Measurements from ENCODE around the gene BIRC2.

DNA sequence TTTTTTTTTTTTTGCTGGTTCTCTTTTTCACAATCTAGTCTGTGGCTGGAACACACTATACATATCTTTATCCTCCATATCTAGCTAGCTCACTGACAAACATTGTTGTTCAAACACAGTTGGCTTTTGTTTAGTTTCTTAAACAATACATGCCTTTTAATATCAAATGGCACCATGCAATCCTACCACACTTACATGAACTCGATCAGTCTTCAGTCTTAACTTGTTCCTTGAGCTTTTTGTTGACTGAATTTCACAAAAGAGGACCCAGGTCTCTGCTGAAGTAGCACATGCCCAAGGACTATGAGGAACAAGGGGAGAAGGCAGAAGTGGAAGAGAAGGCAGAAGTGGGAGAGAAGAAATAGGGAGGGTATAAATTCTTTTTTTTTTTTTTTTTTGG, 80.1 kb downstream of the BIRC2 start:
- TF ChIP-seq TAF1 (conservative IDR thresholded peaks at IDR 0.05) = no peak
- no peak for TF ChIP-seq MAX (IDR thresholded peaks at IDR 0.05)
- TF ChIP-seq CTCF (IDR thresholded peaks at IDR 0.05; ENCODE audit: low read depth, low read length, missing input control) = no peak
- TF ChIP-seq, protein P1, sequence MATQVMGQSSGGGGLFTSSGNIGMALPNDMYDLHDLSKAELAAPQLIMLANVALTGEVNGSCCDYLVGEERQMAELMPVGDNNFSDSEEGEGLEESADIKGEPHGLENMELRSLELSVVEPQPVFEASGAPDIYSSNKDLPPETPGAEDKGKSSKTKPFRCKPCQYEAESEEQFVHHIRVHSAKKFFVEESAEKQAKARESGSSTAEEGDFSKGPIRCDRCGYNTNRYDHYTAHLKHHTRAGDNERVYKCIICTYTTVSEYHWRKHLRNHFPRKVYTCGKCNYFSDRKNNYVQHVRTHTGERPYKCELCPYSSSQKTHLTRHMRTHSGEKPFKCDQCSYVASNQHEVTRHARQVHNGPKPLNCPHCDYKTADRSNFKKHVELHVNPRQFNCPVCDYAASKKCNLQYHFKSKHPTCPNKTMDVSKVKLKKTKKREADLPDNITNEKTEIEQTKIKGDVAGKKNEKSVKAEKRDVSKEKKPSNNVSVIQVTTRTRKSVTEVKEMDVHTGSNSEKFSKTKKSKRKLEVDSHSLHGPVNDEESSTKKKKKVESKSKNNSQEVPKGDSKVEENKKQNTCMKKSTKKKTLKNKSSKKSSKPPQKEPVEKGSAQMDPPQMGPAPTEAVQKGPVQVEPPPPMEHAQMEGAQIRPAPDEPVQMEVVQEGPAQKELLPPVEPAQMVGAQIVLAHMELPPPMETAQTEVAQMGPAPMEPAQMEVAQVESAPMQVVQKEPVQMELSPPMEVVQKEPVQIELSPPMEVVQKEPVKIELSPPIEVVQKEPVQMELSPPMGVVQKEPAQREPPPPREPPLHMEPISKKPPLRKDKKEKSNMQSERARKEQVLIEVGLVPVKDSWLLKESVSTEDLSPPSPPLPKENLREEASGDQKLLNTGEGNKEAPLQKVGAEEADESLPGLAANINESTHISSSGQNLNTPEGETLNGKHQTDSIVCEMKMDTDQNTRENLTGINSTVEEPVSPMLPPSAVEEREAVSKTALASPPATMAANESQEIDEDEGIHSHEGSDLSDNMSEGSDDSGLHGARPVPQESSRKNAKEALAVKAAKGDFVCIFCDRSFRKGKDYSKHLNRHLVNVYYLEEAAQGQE (IDR thresholded peaks at IDR 0.05) = no peak
- TF ChIP-seq EGR1 (IDR thresholded peaks at IDR 0.05; ENCODE audit: low read depth in 2 of 2) = no peak

Data from liver (tissue), 3 donors.